D721Med (cell line): ENCODE measurements around the gene CNNM3.

Experiments
- DNase-seq: peaks from one replicate; pipeline ENCODE4 v3.0.0; 2011; ENCODE audit warnings: low spot score; ENCODE audit not compliant: insufficient read length
- FAIRE-seq: peaks from 2 replicates; lab custom pipeline; 2011; peaks lifted over from hg19 to GRCh38; lab: Jason Lieb, UNC
- CTCF ChIP-seq: IDR thresholded peaks from 2 replicates; pipeline ENCODE4 v1.5.1; 2012; ENCODE audit warnings: mild to moderate bottlenecking, control low read depth; ENCODE audit not compliant: insufficient read depth; ENCODE audit errors: missing control alignments

Gene CNNM3

GRCh38 chr2:96772903-96773671, 43.0 kb upstream of the CNNM3 start:
- TF ChIP-seq CTCF: no peak
- no peak for FAIRE-seq

GRCh38 chr2:96773922-96774321, 42.1 kb upstream of the CNNM3 start:
- no peak for FAIRE-seq
- no peak for DNase-seq
- no peak for TF ChIP-seq CTCF

More at GRCh38 chr2:96772903-96773671, 43.0 kb upstream of the CNNM3 start:
- no peak for DNase-seq

GRCh38 chr2:96775160-96775559, 40.9 kb upstream of the CNNM3 start:
- no peak for TF ChIP-seq CTCF
- no peak for FAIRE-seq
- no peak for DNase-seq

- DNase-seq (no peak), FAIRE-seq (no peak)
- TF ChIP-seq CTCF: no peak
These were observed 32.7 kb upstream of the CNNM3 start for GRCh38 chr2:96783388-96783787.

- DNase-seq: no peak
- no peak for TF ChIP-seq CTCF
- no peak for FAIRE-seq
These were observed 28.7 kb upstream of the CNNM3 start for GRCh38 chr2:96787411-96787810.

GRCh38 chr2:96788442-96789244, 27.4 kb upstream of the CNNM3 start:
- no peak for TF ChIP-seq CTCF
- DNase-seq (no peak), FAIRE-seq (no peak)
